K562 (cell line): ENCODE data around the gene FAM83F. TPM values are rescaled to one million over a fixed set of nuclear protein-coding genes. Genes with fewer than 3 reads are reported as not detected.
A peak's percentile ranks its signal among the peaks of the same experiment; 100 is the strongest.

Experiments used
- BDP1 ChIP-seq: IDR thresholded peaks from 3 replicates; pipeline ENCODE4 v1.6.1; 2011; ENCODE audit not compliant: insufficient read length, insufficient read depth
- BHLHE40 ChIP-seq: IDR thresholded peaks from 2 replicates; pipeline ENCODE4 v1.6.1; 2011; ENCODE audit warnings: low read length, improper control_type of control experiment
- CHAMP1 ChIP-seq: fragments of 450-650 bp; IDR thresholded peaks from 2 replicates; pipeline ENCODE4 v1.6.1; 2016; ENCODE audit warnings: mild to moderate bottlenecking
- FOXA3 ChIP-seq, 2 experiments: fragments of 450-650 bp in 1 of 2; sonication (generic) in 1 of 2; formaldehyde crosslinking; IDR thresholded peaks in 1 of 2; conservative IDR thresholded peaks in 1 of 2; 2 replicates each; pipeline versions ENCODE4 v1.4.0 to v1.8.0; 2020 to 2022; ENCODE audit warnings: mild to moderate bottlenecking in 2 of 2, missing genetic modification reagents in 1 of 2
- FOXM1 ChIP-seq, 2 experiments: fragments of 450-650 bp in 1 of 2; sonication (generic) in 1 of 2; formaldehyde crosslinking in 1 of 2; IDR thresholded peaks; 2 replicates each; pipeline versions ENCODE4 v1.6.1 to v1.9.0; 2017 to 2022; ENCODE audit warnings: low read depth in 2 of 2, mild to moderate bottlenecking in 2 of 2, missing genetic modification reagents in 1 of 2, moderate library complexity in 1 of 2
- GATAD2B ChIP-seq: fragments of 450-650 bp; IDR thresholded peaks from 2 replicates; pipeline ENCODE4 v1.6.1; 2017; ENCODE audit warnings: mild to moderate bottlenecking, borderline replicate concordance
- HMGXB4 ChIP-seq: sonication (generic); formaldehyde crosslinking; IDR thresholded peaks from 2 replicates; pipeline ENCODE4 v1.8.1; 2023; ENCODE audit warnings: mild to moderate bottlenecking, missing genetic modification reagents
- LCOR ChIP-seq: sonication (generic); formaldehyde crosslinking; IDR thresholded peaks from 2 replicates; pipeline ENCODE4 v1.8.0; 2022; ENCODE audit warnings: mild to moderate bottlenecking, missing genetic modification reagents
- MEF2D ChIP-seq: conservative IDR thresholded peaks from 2 replicates; pipeline ENCODE4 v1.6.1; 2016; ENCODE audit warnings: low read depth, missing genetic modification characterization, missing compliant biosample characterization
- NFIX ChIP-seq: fragments of 250-450 bp; sonication (Bioruptor Pico); IDR thresholded peaks from 2 replicates; pipeline ENCODE4 v1.4.0; 2020; ENCODE audit warnings: low read depth, mild to moderate bottlenecking, moderate library complexity
- POLR2AphosphoS5 ChIP-seq: IDR thresholded peaks from 2 replicates; pipeline ENCODE4 v1.6.1; 2011; ENCODE audit warnings: mild to moderate bottlenecking, low read depth, low read length, moderate library complexity; ENCODE audit not compliant: control insufficient read depth, insufficient read depth
- POLR2H ChIP-seq: IDR thresholded peaks from 2 replicates; pipeline ENCODE4 v1.6.1; 2016; ENCODE audit warnings: missing genetic modification characterization, low read depth, mild to moderate bottlenecking, control low read depth, missing compliant biosample characterization, moderate library complexity
- PPARD ChIP-seq: fragments of 250-450 bp; sonication (Bioruptor Pico); IDR thresholded peaks from 2 replicates; pipeline ENCODE4 v1.8.0; 2022; ENCODE audit warnings: inconsistent platforms, mild to moderate bottlenecking, moderate library complexity
- TRIM24 ChIP-seq, 2 experiments: fragments of 450-650 bp; IDR thresholded peaks; 2 replicates each; pipeline ENCODE4 v1.6.1; 2016
- ZMIZ1 ChIP-seq, 2 experiments: fragments of 150-350 bp in 1 of 2; IDR thresholded peaks; 2 replicates each; pipeline ENCODE4 v1.6.1; 2012 to 2016; ENCODE audit warnings: low read depth in 2 of 2, low read length in 2 of 2, mild to moderate bottlenecking in 1 of 2, moderate library complexity in 1 of 2
- ZNF384 ChIP-seq: IDR thresholded peaks from 2 replicates; pipeline ENCODE4 v1.6.1; 2012; ENCODE audit warnings: low read depth, low read length, improper control_type of control experiment
- polyA plus RNA-seq, 8 experiments: library from polyadenylated mRNA; depleted of rRNA in 4 of 8; stranded (reverse) in 5 of 8; unstranded in 3 of 8; fragments of >200 nt; fragmentation: Nextera tagmentation in 2 of 8; fragmentation: Illumina TruSeq in 1 of 8; extraction: Ambion mirVana in 2 of 8; extraction: Trizol in 1 of 8; gene quantifications; 2 replicates each; pipeline versions ENCODE4 v1.2.1 to v1.2.3, GENCODE V29; 2011 to 2014; ENCODE audit warnings: inconsistent platforms in 1 of 8, missing spikeins in 1 of 8
- total RNA-seq, 7 experiments: library from RNA; depleted of rRNA in 6 of 7; stranded (reverse); fragments of >200 nt in 6 of 7; fragmentation: Illumina TruSeq in 2 of 7; extraction: Trizol in 2 of 7; gene quantifications; 2 replicates each; pipeline versions ENCODE4 v1.2.1 to v1.2.3, GENCODE V29; 2011 to 2021; ENCODE audit warnings: low replicate concordance in 1 of 7
- TF ChIP-seq, protein P1 (sequence below): fragments of 200-800 bp; sonication (Bioruptor generic); IDR thresholded peaks from 2 replicates; pipeline ENCODE4 v1.6.1; 2017; ENCODE audit warnings: missing genetic modification characterization, missing compliant biosample characterization

The FAM83F gene
- total and polyA plus RNA-seq, 9 of the 15 experiments (the other 6 are each of a cell fraction or from before 2014, with no cell fraction given), result under 0.01 to 0.13 (median 0.04) TPM; not detected in 1

DNA sequence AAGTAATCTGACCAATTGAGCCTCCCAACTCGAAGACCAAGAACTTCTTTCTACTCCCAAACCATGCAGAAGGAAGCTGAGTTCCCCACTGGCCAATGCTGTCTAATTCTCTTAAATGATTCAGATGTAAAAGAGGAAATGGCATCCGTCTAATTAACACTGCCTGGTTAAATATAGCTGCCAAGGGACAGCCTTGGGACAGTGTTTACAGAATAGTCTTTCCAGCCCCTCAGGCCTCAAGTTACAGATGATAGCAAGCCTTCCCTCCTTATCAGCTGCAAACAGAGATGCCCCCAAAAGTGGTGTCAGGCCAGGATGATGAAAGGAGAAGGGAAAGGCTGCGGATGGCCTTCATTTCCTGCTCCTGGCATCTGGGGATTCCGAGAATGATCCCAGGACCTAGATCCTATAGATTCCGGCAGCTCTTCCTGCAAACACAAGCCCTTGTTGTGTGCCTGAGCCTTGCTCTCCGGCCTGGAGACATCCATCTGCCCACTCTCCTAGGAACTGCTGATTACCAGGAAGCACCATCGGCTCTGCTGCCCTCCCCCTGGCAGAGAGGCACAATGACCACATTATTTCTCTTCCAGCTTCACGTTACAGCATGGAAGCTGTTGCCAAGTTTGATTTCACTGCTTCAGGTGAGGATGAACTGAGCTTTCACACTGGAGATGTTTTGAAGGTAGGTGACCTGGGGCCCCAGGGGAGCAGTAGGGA, 48.1 kb upstream of the FAM83F start (continued):
- TF ChIP-seq FOXA3 (CRISPR knock-in tag; conservative IDR thresholded peaks at IDR 0.05 in 1 of 2, IDR thresholded peaks at IDR 0.05 in 1 of 2), result peak; percentile 66 to 71; a peak in 3 of 4 replicates
- TF ChIP-seq, protein P1, sequence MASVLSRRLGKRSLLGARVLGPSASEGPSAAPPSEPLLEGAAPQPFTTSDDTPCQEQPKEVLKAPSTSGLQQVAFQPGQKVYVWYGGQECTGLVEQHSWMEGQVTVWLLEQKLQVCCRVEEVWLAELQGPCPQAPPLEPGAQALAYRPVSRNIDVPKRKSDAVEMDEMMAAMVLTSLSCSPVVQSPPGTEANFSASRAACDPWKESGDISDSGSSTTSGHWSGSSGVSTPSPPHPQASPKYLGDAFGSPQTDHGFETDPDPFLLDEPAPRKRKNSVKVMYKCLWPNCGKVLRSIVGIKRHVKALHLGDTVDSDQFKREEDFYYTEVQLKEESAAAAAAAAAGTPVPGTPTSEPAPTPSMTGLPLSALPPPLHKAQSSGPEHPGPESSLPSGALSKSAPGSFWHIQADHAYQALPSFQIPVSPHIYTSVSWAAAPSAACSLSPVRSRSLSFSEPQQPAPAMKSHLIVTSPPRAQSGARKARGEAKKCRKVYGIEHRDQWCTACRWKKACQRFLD (CRISPR knock-in tag), result 0 out of 2 replicates have a peak, but pooled peaks have one; percentile 76
- no peak for TF ChIP-seq ZNF384
- peak in 1 of 2 experiments; percentile 84; a peak in 2 of 4 replicates for TF ChIP-seq ZMIZ1 (IDR thresholded peaks at IDR 0.05; ENCODE audit: low read depth in 2 of 2, low read length in 2 of 2)
- TF ChIP-seq FOXM1 (IDR thresholded peaks at IDR 0.05; ENCODE audit: low read depth), result peak; percentile 78
- no peak for TF ChIP-seq FOXM1 (CRISPR knock-in tag; IDR thresholded peaks at IDR 0.05; ENCODE audit: low read depth)
- no peak for TF ChIP-seq NFIX (CRISPR knock-in tag)
- TF ChIP-seq BHLHE40, result peak; percentile 29; the same call in 1 of the 2 replicates
- TF ChIP-seq PPARD (CRISPR knock-in tag), result no peak
- no peak for TF ChIP-seq BDP1
- no peak for TF ChIP-seq HMGXB4 (CRISPR knock-in tag)
- TF ChIP-seq CHAMP1, result 0 out of 2 replicates have a peak, but pooled peaks have one; percentile 47
- peak in 1 of 2 experiments; percentile 73; a peak in 3 of 4 replicates for TF ChIP-seq TRIM24 (IDR thresholded peaks at IDR 0.05)
- peak; percentile 90 for TF ChIP-seq POLR2AphosphoS5
- peak; percentile 81 for TF ChIP-seq GATAD2B
- TF ChIP-seq POLR2H (tag), result peak; percentile 61; the same call in 1 of the 2 replicates
- TF ChIP-seq LCOR (CRISPR knock-in tag), result peak; percentile 97
- peak; percentile 90 for TF ChIP-seq MEF2D (tag)
